ENCODE measurements around the gene BCCIP.
A peak's percentile ranks its signal among the peaks of the same experiment; 100 is the strongest.

The BCCIP gene

DNA sequence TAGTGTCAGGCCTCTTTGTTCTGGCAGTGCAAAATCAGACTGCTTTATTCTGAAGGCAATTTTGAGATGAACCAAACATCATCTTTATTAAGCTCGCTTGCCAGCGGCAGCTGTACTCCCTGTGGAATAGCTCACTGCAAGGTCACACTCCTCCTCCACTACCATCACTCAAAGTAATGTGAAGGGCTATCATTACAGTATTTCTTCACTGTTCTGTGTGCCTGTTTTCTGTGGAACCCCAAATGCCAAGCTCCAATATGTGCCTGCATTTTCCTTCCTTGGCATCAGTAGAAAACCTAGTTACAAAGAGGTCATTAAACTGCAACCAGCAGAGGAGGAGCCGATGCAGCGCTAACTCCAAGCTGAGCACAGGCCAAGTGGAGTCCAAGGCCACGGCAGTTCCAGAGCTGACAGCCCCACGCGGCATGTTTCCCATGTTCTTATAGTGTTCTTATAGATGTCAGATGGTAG lies 21.4 kb downstream of the BCCIP start:
- peak; percentile 63 for DNase-seq (ENCODE audit: low spot score)

GRCh38 chr10:125845617-125846016 lies 22.3 kb downstream of the BCCIP start:
- no peak for DNase-seq (ENCODE audit: low spot score)

- no peak for DNase-seq (ENCODE audit: low spot score)
Observed at GRCh38 chr10:125846894-125847293, 23.5 kb downstream of the BCCIP start.

DNA sequence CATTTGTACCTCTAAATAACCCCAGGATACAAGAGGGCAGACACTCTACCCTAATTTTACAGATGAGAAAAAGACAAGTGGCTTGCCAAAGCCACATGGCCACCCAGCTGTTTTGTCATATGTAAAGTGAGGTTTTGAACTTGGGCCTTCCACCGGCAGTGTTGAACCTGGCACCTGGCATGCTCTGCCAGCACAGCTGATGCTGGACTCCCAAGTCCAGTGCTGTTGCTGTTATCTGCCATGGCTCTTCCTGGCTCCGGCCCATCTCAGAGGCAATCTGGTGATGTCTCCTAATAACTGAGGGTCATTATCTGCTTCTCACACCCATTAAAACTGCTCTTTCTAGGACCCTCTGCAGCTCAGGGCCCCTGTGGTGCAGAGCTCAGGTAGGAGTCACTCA lies 25.0 kb downstream of the BCCIP start:
- no peak for DNase-seq (ENCODE audit: low spot score)

DNA sequence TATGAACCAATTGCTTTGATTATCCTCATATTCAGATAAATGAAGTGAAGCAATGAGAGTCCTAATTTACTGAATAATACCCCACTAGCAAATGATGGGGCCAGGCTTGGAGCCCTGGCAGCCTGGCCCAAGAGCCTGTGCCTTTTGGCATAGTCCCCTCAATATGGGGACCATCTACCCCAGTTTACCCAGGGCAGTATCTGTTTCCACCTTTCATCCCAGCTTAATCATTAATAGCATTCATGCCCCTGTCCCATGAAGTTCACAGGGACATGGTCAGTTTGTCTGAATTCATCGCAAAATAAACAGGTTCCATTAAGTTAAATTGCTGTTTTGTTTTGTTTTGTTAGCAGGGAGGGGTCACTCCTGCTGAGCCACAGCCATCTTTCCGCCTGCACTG lies 25.5 kb downstream of the BCCIP start:
- DNase-seq (ENCODE audit: low spot score), result no peak

DNA sequence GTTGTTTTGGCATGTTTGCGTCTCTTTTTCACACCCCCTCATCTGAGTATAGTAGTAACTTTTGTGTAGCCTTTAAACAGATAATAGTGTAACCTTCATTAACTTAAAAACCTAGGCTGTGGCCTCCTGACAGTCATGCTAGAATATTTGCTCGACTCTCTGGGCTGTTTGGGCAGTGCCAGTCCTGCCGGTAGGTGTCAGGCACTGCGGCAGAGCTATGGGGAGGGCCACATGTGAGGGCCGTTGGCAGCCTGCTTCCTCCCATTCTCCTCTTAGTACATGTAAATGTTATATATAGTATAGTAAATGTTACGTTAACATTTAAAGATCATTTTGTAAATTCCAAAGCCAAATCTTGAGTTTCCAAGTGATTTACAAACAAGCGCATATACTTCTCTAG lies 26.1 kb downstream of the BCCIP start:
- DNase-seq (ENCODE audit: low spot score), result no peak

DNA sequence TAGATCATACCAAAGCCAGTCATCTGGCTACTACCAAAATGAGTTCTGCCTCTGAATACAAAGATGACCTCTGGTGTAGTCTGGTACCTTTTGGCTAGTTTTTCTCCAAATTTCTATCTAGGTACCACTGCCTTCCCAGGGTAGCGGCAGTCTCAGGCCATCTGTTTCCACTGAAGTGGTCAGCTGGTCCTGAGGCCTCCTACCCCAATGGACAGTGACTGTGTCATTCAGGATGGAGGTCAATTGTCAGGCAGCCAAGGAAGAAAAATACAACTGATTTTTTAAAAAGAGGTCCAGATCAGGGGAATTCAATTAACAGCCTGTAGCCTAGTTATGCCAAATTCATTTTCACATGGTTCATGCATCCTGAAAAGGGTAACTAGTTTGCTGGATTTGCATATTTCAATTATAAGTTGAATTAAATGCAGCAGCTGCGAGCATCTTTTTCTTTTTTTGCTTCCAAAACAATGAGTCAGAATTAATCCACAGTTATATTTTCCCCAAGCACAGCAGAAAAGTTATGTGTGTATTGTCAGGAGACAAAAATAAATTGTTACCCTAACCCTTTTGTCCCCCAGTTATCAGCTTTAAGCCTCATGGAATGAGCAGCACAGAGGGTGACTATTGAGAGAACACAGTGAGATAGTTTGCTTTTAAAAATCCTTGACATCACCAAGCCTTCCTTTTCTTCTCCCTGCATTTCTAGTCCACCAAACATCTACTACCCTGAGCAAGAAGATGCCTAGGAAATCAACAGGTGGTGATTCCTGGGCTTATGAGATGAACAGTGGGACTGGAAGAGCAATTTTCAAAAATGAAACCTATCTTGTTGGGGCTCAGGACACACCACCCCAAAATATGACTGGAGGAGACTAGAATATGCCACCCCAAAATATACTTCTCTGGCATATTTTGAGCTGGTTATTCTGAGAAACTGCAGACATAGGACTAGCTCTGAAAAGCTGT lies 27.7 kb downstream of the BCCIP start:
- no peak for DNase-seq (ENCODE audit: low spot score)

GRCh38 chr10:125852487-125852886 lies 29.1 kb downstream of the BCCIP start:
- DNase-seq (ENCODE audit: low spot score), result no peak

GRCh38 chr10:125857185-125857760 lies 33.9 kb downstream of the BCCIP start:
- no peak for DNase-seq (ENCODE audit: low spot score)

GRCh38 chr10:125859128-125859817 lies 35.9 kb downstream of the BCCIP start:
- DNase-seq (ENCODE audit: low spot score), result no peak

DNA sequence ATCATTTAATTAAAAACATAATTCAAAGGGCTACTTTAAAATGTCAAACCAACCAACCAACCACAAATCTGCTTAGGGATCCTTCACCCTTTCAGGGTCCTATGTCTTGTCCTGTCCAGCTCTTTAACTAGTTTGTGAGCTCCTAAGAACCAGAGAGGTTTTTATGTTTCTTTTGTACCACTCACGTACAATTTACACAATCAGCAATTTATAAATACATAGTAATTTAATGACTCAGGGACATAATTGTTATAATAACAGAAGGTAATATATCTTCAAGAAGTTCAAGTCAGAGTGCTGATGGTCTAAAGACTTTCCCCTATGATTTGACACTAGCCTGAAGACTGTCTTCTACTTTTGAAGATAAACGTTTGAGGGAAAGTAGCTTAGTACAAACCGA lies 41.8 kb downstream of the BCCIP start:
- DNase-seq (ENCODE audit: low spot score), result no peak

DNA sequence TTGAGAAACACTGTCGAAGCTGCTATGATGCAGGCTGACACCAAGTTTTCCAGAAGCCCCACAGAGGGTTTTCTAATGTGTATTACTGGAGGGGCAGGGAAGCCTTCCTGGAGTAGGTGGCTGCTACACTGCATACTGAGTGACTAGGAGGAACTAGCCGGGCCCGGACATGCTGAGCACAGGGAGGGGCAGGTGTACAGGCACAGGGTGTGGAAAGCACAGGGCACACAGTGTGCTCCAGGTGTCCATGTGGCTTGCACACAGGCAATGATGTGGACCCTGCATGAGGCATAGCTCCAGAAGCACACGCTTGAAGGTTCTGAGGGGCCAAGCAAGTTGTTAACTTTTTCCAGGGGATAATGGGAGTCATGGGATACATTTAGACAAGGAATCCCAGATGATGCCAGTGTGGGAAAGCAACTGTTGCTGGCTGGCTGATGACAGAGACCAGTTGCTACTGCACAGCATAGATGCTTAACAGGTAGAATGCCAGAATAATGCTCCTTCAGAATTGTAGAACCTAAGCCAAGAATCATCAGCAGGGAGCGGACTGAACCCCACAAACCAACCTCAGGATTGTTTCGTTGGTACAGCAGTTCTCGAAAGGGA lies 43.2 kb downstream of the BCCIP start:
- no peak for DNase-seq (ENCODE audit: low spot score)

GRCh38 chr10:125868372-125868975 lies 45.1 kb downstream of the BCCIP start:
- DNase-seq (ENCODE audit: low spot score), result no peak

DNA sequence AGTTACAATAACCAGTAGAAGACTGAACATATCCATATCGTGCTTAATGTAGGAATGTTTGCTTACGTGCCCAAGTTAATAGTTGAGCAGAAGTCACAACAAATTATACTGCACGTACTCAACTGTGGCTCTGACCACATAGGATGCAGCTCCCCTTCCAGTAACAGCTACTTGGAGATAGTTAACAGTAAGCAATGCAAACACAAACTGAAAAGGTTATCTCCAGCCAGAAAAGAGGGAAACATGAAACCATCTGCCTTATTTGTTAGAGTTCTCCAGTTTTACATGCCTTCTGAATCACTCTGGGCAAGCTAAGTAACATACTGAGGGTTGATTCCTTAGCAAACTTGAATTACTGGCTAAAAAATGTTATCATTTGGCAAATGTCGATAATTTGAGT lies 48.0 kb downstream of the BCCIP start:
- DNase-seq (ENCODE audit: low spot score), result no peak

DNA sequence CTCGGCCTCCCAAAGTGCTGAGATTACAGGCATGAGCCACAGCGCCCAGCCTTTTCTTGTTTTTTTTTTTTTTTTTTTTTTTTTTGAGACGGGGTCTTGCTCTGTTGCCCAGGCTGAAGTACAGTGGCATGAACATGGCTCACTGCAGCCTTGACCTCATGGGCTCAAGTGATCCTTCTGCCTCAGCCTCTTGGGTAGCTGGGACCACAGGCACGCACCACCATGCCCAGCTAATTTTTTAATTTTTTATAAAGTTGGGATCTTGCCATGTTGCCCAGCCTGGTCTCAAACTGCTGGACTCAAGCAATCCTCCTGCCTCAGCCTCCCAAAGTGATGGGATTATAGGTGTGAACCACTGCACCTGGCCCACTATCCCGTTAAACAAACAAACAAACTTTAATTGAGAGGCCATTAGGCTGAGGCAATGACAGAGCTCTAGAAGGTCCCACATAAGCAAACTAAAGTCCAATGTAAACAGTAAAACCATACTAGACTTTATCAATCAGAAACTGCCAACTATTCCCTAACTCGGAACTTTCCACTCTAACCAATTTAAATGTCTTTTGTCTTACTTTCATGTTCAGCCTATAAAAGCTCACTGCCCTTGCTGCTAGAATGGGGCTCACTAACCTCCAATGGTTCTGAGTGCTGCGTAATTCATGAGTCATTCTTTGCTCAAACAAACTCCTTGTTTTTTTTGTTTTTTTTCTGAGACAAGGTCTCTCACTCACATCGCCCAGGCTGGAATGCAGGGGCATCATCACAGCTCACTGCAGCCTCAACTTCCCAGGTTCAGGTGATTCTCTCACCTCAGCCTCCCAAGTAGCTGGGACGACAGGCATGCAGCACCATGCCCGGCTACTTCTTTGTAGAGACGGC lies 55.9 kb downstream of the BCCIP start:
- no peak for DNase-seq (ENCODE audit: low spot score)

DNA sequence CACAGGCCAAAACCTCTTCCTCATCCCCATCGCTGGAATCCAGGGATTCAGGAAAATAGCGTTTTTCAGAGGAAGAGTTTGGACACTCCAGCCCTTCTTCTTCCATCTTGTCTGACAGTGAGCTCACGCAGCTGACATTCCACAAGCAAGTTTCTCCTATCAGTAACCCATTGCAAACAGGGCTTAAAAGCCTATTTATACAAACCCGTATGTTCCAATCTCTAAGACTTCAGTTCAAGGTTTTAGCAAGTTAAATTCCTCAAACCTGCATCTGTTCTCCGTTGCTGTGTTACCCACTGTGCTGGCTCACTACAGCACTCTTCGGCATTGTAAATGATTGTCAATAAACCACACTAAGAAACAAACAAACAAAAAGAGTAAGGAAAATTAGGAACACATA lies 57.4 kb downstream of the BCCIP start:
- DNase-seq (ENCODE audit: low spot score), result no peak

GRCh38 chr10:125881192-125881591 lies 57.8 kb downstream of the BCCIP start, which contains the start of gene DHX32:
DHX32 (minus strand) TSS chr10:125881292; CDS start chr10:125880824, 468 bp downstream.
- no peak for DNase-seq (ENCODE audit: low spot score)

GRCh38 chr10:125882596-125882995 lies 59.2 kb downstream of the BCCIP start:
- no peak for DNase-seq (ENCODE audit: low spot score)

- no peak for DNase-seq (ENCODE audit: low spot score)
Observed at GRCh38 chr10:125883211-125883610, 59.9 kb downstream of the BCCIP start.

Data from globus pallidus (tissue), 1 donor.